Liver (tissue), 3 donors: ENCODE measurements around the gene EIF3I.

ENCODE experiments used
- CTCF ChIP-seq: fragments of 150-350 bp; IDR thresholded peaks from 2 replicates; pipeline ENCODE4 v1.5.1; 2017; ENCODE audit warnings: improper control_type of control experiment, low read depth, low read length; ENCODE audit not compliant: missing input control
- JUND ChIP-seq, 2 donors: IDR thresholded peaks; 2 replicates each; pipeline ENCODE4 v1.6.1; 2016; ENCODE audit warnings: antibody characterized with exemption in 2 of 2
- REST ChIP-seq: IDR thresholded peaks from 2 replicates; pipeline ENCODE4 v1.6.1; 2016; ENCODE audit warnings: antibody characterized with exemption, mild to moderate bottlenecking
- SP1 ChIP-seq: IDR thresholded peaks from 2 replicates; pipeline ENCODE4 v1.6.1; 2018; ENCODE audit warnings: antibody characterized with exemption, mild to moderate bottlenecking
- TAF1 ChIP-seq: conservative IDR thresholded peaks from 2 replicates; pipeline ENCODE4 v1.6.1; 2016; ENCODE audit warnings: antibody characterized with exemption, mild to moderate bottlenecking
- donor health status: healthy.
- donor health status: healthy.

- TF ChIP-seq CTCF: no peak
- TF ChIP-seq JUND (IDR thresholded peaks at IDR 0.05): no peak
- no peak for TF ChIP-seq REST
- TF ChIP-seq SP1: peak; percentile 25
- TF ChIP-seq TAF1: no peak
Observed at GRCh38 chr1:32266921-32267591, 44.8 kb downstream of the EIF3I start.
